Erythroblast (primary cell): ENCODE results near the gene MSANTD4.

Source experiments
- GATA1 ChIP-seq: IDR thresholded peaks from 2 replicates; pipeline ENCODE4 v1.6.1; 2011; ENCODE audit warnings: low read depth, mild to moderate bottlenecking, control low read depth, low read length, moderate library complexity
- POLR2A ChIP-seq: IDR thresholded peaks from 2 replicates; pipeline ENCODE4 v1.6.1; 2011; ENCODE audit warnings: mild to moderate bottlenecking, low read length

- no peak for TF ChIP-seq POLR2A
- no peak for TF ChIP-seq GATA1
Measured at GRCh38 chr11:106001304-106002012, 20.6 kb downstream of the MSANTD4 start.
